GM21447 (cell line): ENCODE results near the gene LYPLA2.
A peak's percentile ranks its signal among the peaks of the same experiment; 100 is the strongest.
"Not testable (repeated sequence)": the region's sequence is repeated elsewhere in the genome, so short reads cannot be mapped to it uniquely, and the experiment has no call there.

Experiments used
- ATAC-seq: cut with Tn5 transposase; IDR thresholded peaks from one replicate; pipeline ENCODE4 v1.9.1; 2021; ENCODE audit not compliant: unreplicated experiment

Gene LYPLA2

DNA sequence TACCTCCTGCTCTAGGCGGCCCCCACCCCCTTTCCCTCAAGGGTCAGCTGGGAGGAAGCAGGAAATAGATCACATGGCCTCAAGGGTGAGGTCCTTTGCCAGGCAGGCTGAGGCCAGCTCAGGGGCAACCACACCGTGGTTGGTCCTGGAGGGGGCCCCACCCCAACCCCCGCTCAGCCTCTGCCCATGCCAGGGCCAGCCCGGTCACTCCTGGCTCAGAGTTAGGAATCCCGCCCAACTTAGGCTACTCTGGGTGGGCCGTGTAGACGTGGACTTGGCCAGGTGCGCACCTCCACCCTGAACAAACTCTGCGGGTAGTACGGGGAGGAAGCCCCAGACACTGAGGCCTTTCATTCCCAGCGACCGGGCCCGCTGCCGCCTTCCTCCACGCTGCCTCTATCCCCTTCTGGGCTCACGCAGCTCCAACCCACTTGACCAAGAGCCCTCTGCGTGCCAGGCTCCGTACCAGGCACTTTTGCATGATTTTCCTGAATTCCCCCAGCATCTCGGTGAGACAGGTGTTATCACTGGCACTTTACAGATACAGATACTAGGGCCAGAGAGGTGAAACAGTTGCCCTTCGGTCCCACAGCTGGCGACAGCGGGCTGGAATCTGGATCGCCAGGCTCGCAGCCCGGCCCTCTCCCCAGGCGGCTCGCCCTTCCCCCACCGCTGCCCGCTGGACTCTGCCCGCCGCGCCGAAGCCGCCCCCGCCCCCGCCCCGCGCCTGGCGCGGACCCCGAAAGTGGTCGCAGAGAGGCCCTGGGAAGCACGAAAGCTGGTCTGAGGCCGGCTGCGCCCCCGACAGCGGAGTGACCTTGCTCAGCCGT, 8.8 kb downstream of the LYPLA2 start:
- ATAC-seq = peak; percentile 13

DNA sequence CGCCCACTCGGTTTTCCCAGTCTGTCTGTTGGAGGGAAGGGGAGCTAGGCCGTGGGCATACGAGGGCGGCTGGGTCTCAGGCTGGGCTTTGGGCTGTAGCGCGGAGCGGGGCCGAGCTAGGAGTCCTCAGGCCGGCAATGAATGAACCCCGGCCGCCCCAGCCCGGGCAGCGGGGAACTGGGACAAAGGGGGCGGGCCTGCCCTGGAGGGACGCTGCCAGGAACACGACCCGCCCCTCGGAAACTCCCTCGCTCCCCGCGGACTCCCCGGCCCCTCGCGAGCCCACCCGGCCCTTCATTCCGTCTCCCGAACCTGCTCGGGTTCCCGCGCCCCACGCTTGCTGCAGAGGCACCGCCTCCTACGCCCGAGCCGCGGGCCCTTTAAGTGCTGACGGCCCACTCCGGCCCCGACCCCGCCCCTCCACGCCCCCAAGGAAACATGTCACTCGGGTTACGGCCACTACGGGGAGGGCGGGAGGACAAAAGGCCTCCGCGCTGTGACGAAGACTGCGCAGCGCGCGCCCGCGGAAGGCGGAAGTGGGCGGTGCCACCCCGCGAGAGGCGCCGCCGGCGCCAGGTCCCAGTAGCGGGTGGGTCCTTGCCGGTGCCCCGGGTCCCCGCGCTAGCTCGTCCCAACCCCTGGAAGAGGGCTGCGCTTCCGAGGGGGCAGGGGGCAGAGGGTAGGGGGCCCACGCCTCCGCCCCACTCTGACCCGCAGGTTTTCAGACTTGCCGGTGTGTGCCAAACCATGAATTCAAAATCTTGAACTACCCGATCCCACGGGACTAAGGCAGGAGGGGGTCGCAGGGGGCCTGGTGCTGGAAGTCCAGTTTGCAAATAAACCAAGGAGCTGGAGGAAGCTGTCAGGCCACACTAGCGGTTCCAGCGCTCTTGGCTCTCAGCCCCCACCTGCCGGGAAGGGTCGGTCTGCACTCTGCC, 9.7 kb downstream of the LYPLA2 start, which contains the start of gene GALE:
Gene GALE (minus strand): TSS at position 355 of the 938 bp plus-strand sequence. CDS start 1,747 bp downstream, outside the sequence.
- peak; percentile 68 for ATAC-seq

DNA sequence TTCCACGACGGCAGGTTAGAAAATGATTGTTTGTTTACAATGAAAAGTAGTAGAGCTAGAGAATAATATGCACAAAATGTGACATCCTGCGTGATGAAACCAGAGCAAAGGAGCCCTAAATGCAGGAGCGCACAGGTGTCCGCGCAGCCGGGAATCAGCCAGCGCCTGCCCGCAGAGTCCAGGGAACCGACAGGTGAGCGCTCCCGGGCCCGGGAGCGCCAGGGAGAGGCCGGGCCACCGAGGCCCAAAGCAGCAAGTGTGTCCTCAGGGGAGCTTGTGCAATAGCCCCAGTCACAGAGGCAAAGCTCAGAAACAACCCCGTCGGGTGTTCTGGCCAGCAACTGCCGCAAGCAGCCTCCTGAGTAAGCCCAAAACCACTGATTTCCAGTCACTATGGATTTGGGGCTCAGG, 10.4 kb downstream of the LYPLA2 start:
- ATAC-seq = no peak

DNA sequence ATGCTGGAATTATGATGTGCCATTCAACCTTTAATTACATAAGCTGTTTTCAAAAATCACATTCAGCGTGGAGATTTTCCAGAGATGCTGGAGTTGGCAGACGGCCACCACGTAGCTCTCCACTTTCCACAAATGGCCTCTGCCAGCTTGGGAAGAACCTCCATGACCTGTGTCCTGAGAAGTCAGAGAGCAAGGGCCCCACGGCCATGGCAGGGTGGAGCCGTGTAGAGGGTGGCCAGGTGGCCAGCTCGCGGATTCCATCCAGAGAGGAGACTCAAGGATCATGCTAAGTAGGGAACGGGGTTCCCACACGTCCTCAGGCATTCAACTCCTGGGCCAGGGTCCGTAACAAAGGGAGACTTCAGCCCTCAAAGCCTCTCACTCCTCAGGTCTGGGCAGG, 10.9 kb downstream of the LYPLA2 start:
- ATAC-seq = no peak

DNA sequence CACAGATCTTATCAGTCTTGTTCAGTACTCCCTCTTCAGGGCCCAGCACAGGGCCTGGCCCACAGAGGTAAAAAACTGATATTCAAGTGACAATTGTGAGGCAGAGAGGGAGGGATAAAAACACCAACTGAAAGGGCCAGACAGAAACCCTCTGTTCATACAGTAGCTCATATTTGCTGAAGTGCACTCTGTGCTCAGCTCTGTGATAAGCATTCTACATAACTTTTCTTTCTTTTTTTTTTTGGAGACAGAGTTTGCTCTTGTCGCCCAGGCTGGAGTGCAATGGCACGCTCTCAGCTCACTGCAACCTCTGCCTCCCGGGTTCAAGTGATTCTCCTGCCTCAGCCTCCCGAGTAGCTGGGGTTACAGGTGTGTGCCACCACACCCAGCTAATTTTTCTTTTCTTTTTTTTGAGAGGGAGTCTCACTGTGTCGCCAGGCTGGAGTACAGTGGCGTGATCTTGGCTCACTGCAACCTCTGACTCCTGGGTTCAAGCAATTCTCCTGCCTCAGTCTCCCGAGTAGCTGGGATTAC, 11.9 kb downstream of the LYPLA2 start:
- not testable (repeated sequence) for ATAC-seq

DNA sequence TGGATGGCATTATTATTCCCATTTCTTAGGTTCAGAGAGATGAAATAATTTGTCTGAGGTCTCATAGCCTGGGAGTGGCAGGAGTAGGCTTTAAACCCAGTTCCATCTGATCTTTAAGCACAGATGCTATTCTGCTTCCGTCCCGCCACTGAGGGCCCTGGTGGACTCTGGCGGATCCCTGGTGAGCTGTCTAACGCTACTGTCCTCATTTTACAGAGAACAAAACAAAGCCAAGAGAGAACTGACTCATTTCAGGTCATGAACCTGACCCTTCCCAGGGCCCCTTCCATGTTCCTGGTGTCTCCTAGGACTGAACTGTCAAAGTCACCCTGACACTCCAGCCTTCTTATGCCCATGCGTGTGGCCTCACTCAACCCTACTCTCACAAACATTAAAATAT, 12.7 kb downstream of the LYPLA2 start:
- no peak for ATAC-seq

DNA sequence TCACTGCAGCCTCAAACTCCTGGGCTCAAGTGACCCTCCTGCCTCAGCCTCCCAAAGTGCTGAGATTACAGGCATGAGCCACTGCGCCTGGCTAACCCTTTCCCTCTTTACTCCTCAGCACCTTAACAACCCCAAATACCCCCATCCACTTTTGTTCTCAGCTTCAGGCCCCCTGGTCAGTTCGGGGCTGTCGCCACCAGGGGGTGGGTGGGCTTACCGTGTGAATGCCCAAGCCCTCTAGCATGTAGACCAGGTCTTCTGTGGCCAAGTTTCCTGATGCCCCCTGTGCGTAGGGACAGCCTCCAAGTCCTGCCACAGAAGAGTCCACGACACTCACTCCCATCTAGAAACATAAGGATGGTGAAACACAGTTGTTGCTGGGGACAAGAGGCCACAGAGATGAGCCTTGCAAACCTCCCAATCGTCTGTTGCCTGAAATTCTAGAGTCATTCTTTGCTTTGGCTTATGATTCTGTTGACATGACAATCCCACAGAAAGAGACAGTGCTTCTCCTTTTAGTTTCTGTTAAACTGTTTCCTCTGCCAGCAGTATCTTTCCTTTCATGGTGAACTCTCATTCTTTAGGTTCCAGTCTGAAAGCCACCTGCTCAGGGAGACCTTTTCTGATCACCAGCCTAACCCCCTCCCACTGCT, 13.4 kb downstream of the LYPLA2 start:
- no peak for ATAC-seq

DNA sequence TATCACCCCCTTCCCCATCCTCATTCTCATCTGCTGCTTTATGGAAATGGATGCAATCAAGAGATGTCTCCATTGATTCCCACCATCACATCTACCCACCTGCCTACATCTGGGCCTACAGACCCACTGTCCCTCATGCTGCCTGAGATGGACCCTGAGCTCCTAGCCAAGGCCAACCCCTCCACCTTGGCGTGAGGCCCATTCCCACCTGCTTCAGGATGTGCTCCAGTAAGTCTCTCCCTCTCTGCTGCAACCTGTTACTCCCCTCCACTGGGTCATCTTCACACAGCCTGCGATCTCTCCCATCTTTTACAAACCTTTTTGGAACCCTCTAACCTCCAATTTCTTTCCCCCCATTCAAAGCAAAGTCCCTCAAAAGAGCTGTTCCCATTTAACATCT, 14.1 kb downstream of the LYPLA2 start:
- no peak for ATAC-seq

DNA sequence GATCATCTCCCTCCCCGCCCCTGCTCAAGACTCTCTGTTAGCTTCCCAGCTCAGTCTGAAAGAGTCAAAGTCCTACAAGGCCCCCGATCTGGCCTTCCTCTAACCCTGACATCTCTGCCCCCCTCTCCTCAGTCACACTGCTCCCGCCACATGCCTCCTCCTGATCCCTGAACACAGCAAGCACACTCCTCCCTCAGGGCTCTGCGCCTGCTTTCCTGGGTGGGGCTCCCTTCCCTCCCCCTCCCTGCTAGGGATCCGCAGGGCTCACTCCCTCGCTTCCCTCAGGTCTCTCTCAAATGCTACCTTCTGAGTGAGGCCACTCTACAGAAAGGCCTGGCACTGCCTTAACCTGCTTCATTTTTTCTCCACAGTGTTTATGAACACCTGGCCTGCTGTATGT, 15.3 kb downstream of the LYPLA2 start:
- no peak for ATAC-seq

DNA sequence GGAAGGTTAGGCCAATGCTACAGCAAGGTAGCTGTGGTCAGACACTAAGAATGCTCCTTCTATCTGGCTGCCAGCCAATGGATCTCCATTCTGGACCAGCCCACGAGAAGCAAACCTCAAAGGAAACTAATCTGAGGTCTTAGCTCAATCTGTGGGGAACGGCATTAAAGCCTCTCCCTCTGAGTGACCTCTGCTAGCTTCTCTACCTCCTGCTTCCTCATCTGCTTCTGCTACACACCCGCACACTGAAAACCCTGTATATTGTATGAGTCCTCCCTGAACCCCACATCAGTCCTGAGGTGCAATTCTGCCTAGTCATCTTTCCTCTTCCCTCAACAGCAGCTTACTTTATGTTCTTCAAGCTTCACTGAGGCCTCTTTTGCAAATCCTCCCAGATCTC, 16.5 kb downstream of the LYPLA2 start:
- no peak for ATAC-seq

DNA sequence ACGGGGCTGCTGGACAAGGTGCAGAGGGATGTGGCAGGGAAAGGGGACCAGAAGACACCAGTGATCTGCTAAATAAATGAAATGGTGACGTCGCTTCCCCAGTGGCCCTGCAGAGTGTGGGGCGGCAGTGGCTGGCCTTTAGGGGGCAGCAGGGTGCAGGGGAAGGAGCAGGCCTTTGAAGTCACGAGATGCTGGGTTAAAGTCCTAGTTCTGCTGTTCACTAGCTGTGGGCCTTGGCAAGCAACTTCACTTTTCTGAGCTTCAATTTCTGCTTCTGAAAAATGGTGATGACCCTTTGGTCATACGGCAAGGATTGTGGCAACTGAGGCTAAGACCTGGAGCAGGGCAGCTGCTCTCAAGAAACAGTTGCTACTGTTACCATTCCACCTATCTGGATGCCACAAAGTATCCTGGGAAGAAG, 18.8 kb downstream of the LYPLA2 start:
- peak; percentile 62 for ATAC-seq

DNA sequence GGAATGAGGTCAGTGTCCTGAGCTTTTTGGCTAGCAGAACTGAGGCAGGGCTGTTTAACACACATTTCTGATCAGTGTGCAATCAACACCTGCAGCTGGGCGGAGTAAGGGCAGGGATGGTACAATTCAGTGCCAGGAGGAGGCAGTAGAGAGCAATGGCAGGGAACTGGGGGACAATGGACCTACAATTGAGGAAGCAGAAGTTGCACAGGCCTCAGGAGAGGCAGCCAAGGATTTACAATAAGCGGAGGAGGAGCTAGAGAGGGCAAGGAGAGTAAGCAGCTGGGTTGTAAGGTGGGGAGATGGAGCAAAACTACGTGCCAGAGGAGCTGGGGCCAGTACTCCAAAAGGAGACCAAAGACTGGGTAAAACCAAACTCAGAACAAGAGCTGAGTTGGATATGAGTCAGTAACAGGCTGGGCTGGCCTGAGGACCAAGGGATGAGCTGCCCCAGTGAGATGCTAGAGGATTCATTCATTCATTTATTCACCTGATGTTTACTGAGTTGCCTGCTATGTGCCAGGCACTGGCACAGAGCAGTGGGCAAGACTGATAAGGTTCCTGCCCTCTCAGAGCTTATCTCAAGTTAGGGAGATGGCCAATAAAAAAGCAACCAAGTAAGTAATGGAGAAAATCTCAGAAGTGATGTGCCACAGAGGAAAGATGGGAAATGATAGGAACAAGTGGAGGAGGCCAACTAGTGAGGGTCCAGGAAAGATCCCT, 20.0 kb downstream of the LYPLA2 start:
- ATAC-seq = no peak

DNA sequence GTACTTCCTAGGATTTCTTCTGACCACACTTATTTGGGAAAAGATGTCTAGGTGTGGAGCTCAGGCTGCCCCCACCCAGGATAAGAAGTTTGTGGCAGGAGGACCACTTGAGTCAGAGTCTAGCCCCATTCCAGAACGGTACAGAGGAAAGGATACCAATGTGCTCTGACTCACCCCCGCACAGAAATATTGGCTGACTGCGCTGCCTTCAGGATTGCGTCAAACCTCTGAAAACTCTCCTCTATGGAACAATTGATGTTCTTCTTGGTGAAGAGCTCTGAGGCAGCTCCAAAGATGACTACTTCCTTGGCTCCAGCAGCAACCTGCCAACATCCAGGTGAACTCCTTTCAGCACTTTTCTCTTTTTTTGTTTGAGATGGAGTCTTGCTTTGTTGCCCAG, 23.1 kb downstream of the LYPLA2 start:
- no peak for ATAC-seq

DNA sequence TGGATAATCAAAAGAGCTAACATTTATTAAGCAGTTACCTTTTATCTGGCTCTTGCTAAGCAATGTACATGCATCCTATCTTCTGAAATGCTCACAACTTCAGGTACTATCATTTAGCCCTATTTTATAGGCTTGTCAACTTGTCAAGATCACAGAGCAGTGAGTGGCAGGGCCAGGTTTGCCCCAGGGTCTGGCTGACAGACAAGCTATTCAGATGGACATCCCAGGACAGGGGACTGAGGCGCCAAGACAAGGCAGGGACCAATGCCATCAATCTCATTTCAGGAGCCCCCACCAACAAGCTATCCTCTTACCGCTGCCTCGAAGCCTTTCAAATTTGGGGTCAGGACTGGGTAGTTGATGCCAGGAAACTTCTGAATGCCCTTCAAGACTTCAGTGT, 25.4 kb downstream of the LYPLA2 start:
- no peak for ATAC-seq

DNA sequence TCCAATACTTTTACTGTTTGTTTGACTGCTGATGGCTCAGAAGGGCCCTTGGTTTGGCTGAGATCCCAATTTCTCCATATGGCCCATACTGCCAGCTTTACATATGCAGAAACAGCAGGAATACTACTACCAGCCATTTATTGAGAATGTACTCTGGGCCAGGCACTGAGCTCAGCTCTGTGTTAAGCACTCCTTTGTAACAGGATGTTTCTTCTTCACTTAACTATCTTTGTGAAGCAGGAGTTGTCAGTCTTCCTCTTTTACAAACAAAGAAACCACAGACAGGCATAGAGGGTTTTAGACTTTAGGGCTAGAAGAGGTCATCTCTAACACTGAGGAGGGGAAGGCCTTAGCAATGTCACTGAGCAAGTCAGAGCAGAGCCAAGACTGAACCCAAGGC, 26.0 kb downstream of the LYPLA2 start:
- ATAC-seq = no peak

DNA sequence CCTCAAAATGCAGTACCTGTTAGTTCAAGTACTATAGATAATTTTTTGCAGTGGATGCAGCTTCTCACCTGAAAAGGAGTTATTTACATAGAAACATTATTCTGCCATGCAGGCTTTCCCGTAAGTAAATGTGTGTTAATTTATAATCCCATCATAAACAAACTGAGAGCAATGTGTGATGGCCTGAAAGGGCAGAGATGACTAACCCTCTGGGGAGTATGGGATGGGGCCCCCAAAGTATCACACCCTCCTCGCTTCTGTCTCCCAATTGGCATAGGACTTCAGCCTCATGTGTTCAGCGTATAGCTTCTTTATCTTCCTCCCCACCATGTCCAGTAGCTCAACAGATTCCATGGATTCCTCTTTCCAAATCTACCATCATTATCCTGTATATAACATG, 26.7 kb downstream of the LYPLA2 start:
- peak; percentile 54 for ATAC-seq

DNA sequence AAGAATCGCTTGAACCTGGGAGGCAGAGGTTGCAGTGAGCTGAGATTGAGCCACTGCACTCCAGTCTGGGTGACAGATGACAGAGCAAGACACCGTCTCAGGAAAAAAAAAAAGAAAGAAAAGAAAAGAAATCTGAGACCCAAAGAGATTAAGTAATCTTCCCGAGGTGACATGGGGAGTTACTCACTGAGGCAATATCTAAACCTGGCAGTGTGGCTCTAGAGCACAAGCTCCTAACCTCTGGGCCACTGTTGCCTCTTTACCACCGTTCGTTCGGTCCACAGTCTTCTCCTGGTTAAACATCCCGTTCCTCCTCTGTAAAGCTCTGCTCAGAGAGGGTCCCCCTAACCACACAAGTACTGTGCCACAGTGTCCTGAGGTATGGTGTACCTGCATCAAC, 32.8 kb downstream of the LYPLA2 start:
- ATAC-seq = no peak

DNA sequence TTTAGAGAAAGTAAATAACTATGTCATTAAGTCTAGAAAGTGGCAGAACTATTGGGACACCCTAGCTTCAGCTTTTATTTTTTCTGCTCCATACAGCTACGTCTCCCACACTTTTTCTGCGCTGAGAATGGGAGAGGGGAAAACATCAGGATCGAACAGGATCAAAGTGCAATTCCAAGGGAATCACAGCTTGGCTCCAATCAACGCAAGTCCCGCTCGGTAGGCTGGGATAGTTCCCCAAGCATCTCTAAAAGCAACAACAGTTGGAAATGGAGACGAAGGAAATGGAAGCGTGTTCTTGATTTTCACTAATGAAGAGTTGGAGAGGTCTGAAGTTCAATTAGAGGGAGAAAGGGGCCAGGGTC, 33.7 kb downstream of the LYPLA2 start:
- ATAC-seq = no peak

DNA sequence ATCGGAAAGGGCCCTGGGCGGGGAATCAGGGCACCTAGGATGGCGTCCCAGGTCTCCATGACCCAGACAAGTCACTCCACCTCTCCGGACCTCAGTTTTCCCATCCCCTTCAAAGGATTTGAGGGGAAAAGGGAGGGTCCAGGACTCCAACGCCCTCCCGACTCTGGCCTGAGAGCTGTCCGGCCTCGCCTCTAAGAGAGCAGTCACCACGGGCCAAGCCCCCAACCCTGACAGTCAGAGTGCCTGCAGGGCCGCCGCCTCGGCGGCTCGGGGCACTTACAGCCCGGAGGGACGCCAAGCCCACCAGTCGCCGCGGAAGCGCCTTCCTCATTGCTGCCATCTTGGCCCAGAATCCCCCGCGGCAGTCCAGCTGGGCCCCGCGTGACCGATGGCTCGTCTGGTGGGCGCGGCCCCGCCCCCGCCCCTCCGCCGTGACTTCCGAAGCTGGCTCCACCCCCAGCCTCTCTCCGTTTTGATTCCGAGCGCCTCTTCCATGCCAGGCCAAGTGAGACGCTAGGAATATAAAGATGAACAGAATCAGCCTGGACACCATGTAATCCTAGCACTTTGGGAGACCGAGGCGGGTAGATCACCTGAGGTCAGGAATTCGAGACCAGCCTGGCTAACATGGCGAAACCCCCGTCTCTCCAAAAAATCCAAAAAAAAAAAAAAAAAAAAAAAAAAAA, 34.3 kb downstream of the LYPLA2 start, which contains the start of gene HMGCL:
Gene HMGCL (minus strand): TSS at position 354 of the 686 bp plus-strand sequence. CDS start 14 bp downstream, at position 340.
- ATAC-seq = peak; percentile 79
